HG03135 (cell line): ENCODE data around the gene METTL15.
"Not testable (repeated sequence)": the region's sequence is repeated elsewhere in the genome, so short reads cannot be mapped to it uniquely, and the experiment has no call there.

Experiments used
- ATAC-seq: cut with Tn5 transposase; IDR thresholded peaks from one replicate; pipeline ENCODE4 v1.9.1; 2021; ENCODE audit warnings: mild to moderate bottlenecking, moderate library complexity; ENCODE audit not compliant: unreplicated experiment

METTL15 gene

GRCh38 chr11:28378095-28378494 is 269.9 kb downstream of the METTL15 start:
- not testable (repeated sequence) for ATAC-seq
